Kidney epithelial cell (primary cell): Measurements from ENCODE around the gene HS1BP3. TPM values are rescaled to one million over a fixed set of nuclear protein-coding genes. Genes with fewer than 3 reads are reported as not detected.
A peak's percentile ranks its signal among the peaks of the same experiment; 100 is the strongest.

Source experiments
- DNase-seq: peaks from one replicate; pipeline ENCODE4 v3.0.0-alpha.2; 2010; ENCODE audit warnings: low read depth
- H3K27me3 ChIP-seq: 2 replicates; pipeline ENCODE4 v1.6.0; 2011; ENCODE audit warnings: low read length; ENCODE audit not compliant: control insufficient read depth, insufficient read depth
- H3K36me3 ChIP-seq: 2 replicates; pipeline ENCODE4 v1.5.1; 2011; ENCODE audit warnings: low read length; ENCODE audit not compliant: control insufficient read depth, insufficient read depth
- H3K4me3 ChIP-seq: 2 replicates; pipeline ENCODE4 v1.5.1; 2011; ENCODE audit warnings: low read depth, mild to moderate bottlenecking, control low read depth, low read length
- total RNA-seq: library from RNA; depleted of rRNA; stranded (reverse); fragments of >200 nt; gene quantifications from 2 replicates; pipeline ENCODE4 v1.2.3, GENCODE V29; 2015
- TF ChIP-seq, protein P1 (sequence below): IDR thresholded peaks from 2 replicates; pipeline ENCODE4 v1.5.1; 2011; ENCODE audit warnings: mild to moderate bottlenecking, moderate library complexity, low read length, control low read depth, inconsistent platforms; ENCODE audit not compliant: insufficient read depth, poor library complexity, severe bottlenecking

The HS1BP3 gene
- total RNA-seq, 1 donor from 2014 or later = 42.4 TPM

DNA sequence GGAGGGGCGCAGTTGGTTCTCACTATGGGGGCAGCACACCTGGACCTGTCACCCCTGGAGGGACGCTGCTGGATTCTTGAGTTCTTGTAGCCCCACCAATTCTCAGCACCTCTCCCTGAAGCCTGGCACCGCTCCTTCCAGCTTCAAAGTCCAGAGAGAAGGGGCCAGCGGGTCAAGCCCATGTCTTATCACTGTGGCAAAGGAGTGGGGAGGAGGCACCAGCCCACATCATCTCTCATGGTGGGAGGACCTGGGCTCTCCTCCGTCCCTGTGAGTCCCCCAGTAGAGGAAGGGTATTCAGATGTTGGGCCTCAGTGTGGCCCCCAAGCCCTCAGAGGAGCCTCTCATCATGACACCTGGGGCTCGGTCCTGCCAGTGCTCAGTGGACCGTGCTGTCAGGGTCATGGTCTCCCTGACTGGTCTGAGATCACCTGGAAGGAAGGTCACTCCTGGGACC lies 67.4 kb downstream of the HS1BP3 start:
- Histone ChIP-seq H3K36me3 (no peaks in the 10 kb centered on the region), H3K4me3 (no peak overlapping the region), H3K27me3 (no peaks in the 10 kb centered on the region)
- TF ChIP-seq, protein P1, sequence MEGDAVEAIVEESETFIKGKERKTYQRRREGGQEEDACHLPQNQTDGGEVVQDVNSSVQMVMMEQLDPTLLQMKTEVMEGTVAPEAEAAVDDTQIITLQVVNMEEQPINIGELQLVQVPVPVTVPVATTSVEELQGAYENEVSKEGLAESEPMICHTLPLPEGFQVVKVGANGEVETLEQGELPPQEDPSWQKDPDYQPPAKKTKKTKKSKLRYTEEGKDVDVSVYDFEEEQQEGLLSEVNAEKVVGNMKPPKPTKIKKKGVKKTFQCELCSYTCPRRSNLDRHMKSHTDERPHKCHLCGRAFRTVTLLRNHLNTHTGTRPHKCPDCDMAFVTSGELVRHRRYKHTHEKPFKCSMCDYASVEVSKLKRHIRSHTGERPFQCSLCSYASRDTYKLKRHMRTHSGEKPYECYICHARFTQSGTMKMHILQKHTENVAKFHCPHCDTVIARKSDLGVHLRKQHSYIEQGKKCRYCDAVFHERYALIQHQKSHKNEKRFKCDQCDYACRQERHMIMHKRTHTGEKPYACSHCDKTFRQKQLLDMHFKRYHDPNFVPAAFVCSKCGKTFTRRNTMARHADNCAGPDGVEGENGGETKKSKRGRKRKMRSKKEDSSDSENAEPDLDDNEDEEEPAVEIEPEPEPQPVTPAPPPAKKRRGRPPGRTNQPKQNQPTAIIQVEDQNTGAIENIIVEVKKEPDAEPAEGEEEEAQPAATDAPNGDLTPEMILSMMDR = no peak
- DNase-seq = no peak

DNA sequence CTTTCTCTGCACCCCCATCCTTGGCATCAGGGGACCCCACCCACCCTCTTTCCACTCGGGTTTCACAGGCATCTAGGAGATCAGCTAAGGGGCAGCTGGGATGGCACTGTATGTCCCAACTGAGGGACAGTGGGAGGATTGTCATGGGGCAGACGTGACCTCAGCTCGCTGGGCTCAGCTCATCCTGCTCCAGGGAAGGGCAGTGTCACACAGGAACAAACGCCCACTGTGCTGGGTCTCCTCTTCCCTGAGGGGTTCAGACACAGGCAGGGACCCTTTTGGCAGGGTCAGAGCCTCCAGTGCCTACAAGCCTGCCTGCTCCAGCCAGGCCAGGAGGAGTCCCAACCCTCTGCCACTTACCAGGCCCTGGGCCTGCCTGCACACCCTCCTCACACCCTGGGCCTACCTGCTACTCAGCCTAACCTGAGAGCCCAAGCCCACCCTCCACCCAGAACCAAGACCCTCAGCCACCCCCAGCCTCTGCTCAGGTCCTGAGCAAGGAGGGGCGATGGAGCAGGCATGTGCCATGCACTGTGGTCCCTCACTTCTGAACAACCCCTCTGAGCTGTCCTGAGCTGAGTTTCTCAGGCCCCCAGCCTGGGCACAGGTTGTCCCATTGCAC lies 68.2 kb downstream of the HS1BP3 start:
- Histone ChIP-seq H3K36me3 (no peaks in the 10 kb centered on the region), H3K27me3 (no peaks in the 10 kb centered on the region), H3K4me3 (no peak overlapping the region)
- DNase-seq = no peak
- TF ChIP-seq, protein P1 = no peak

DNA sequence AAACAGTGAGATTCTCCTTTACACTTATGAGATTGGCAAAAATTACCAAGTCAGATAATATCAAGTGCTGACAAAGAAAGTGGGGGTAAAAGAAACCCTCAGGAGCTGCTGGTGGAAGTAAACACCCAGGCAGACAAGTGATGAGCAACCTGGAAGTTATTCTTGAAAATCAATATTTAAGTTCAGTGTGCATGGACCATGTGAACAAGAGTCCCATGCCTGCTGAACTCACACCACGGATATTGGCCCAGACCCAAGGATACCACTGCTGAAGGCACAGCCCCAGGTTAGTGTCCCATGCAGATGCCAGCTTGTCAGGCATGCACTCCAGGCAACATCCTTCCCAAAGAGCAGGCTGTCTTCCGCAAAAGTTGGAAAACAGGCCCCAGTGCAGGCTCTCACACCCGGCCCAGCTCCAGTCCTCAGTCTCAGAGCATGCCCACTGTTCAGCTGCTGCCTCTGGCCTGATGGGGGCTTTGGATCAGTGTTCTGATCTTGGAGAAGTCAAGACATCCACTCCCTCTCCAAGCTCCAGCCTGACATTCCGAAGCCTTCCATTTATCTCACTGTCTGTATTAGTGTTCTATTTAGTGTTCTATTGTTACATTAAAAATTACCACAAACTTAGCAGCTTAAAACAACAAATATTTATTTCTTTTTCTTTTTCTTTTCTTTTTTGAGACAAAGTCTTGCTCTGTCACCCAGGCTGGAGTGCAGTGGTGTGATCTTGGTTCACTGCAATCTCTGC lies 70.0 kb downstream of the HS1BP3 start:
- DNase-seq = no peak
- Histone ChIP-seq H3K27me3 (no peaks in the 10 kb centered on the region), H3K4me3 (no peak overlapping the region), H3K36me3 (no peaks in the 10 kb centered on the region)
- TF ChIP-seq, protein P1 = no peak

DNA sequence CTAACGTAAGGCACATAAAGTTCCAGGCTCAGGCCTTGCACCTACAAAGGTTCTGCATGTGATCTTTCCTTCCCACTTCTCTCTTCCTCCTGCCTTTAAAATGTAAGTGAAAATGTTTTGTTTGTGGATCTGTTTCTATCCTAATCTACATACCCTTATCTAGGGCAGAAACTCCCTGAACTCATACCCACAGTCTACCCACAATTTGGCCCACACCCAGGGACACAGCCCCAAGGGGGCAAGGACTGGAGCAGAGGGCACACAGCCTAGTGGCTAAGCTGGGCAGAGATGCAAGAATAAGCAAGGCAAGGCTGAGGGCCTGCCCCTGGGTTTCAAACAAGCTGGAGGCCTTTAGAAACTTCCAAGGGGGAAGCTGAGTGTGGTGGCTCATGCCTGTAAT lies 71.0 kb downstream of the HS1BP3 start:
- H3K4me3 ChIP-seq = no peak overlapping the region
- H3K36me3 ChIP-seq = no peaks in the 10 kb centered on the region
- no peaks in the 10 kb centered on the region for H3K27me3 ChIP-seq
- DNase-seq = no peak
- TF ChIP-seq, protein P1 = no peak

DNA sequence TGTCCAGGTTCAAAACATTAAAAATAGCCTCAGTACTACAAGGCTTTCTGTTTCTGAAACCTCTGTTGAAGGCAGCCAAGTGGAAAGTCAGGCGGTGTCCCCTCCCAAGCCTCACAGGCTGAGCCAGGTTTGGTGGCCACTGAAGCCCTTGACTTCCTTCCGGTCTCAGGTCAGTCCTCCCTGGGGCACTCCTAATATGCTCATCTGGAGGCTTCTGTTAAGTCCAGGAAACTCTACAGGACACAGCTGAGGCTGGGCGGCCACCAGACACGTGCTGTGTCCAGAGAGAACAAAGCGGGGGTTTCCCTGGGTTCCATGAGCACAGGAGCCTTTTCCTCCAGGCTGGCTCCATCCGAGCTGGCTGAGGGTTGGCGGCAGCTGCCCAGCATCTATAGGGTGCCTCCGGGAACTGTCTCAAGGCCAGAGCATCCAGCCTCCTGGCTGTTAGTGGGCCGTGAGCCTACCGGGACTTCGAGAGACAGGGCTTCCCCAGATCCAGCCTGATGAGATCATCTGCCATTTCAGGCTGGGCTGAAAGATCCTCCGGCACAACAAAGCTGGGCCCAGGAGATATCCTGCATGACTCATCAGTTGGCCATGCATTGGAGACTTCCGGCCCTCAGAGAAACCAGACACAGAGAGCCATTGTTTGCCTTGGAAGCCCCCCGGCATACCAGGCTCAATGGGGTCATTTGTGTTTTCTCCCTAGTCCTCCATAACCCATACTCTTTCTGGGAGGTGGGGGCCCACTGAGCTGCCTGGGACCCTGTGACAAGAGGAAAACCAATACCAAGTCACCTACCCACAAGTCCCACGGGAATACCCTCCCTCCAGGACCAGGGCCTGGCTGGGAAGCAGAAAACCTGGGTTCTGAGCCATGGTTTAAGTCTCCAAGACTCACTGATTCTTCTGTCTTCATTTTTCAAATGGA lies 71.7 kb downstream of the HS1BP3 start:
- DNase-seq = peak; percentile 97
- H3K27me3 ChIP-seq = no peaks in the 10 kb centered on the region
- no peaks in the 10 kb centered on the region for H3K36me3 ChIP-seq
- H3K4me3 ChIP-seq = no peak overlapping the region
- TF ChIP-seq, protein P1 = no peak
